ENCODE results near the gene THSD4.

GRCh38 chr15:71785996-71786395, 670.7 kb downstream of the THSD4 start:
- no peak for TF ChIP-seq CTCF (conservative IDR thresholded peaks at IDR 0.05)
- no peak for TF ChIP-seq ZFX (IDR thresholded peaks at IDR 0.05)

Data from C4-2B (cell line).